Naive B cell (primary cell): ENCODE data around the gene PPP2R2C. TPM values are rescaled to one million over a fixed set of nuclear protein-coding genes. Genes with fewer than 3 reads are reported as not detected.

ENCODE experiments used
- ATAC-seq, 2 donors: fragments of 150-1000 bp; cut with Tn5 transposase; 2 replicates each; pipeline ENCODE4 v1.10.0; 2021; ENCODE audit warnings: low read depth in 2 of 2, mild to moderate bottlenecking in 2 of 2, moderate library complexity in 2 of 2
- DNase-seq: peaks from one replicate; pipeline ENCODE4 v3.0.0; 2022
- H3K27ac Mint-ChIP-seq, 6 donors: one replicate each; pipeline ENCODE4 v1.8.0; 2020 to 2022; ENCODE audit warnings: mild to moderate bottlenecking in 6 of 6, mixed read lengths in 6 of 6, moderate library complexity in 5 of 6, inconsistent platforms in 2 of 6
- H3K27me3 Mint-ChIP-seq, 3 donors: one replicate each; pipeline ENCODE4 v1.8.0; 2021 to 2022; ENCODE audit warnings: mixed read lengths in 3 of 3, mild to moderate bottlenecking in 1 of 3
- H3K36me3 Mint-ChIP-seq, 2 donors: one replicate each; pipeline ENCODE4 v1.8.0; 2020 to 2022; ENCODE audit warnings: mixed read lengths in 2 of 2, inconsistent platforms in 1 of 2, mild to moderate bottlenecking in 1 of 2
- H3K4me1 Mint-ChIP-seq, 3 donors: one replicate each; pipeline ENCODE4 v1.8.0; 2020 to 2022; ENCODE audit warnings: mixed read lengths in 3 of 3, inconsistent platforms in 1 of 3, mild to moderate bottlenecking in 1 of 3, moderate library complexity in 1 of 3
- H3K4me3 Mint-ChIP-seq, 8 donors: one replicate each; pipeline ENCODE4 v1.8.0; 2020 to 2022; ENCODE audit warnings: mild to moderate bottlenecking in 8 of 8, mixed read lengths in 8 of 8, moderate library complexity in 8 of 8, inconsistent platforms in 2 of 8
- H3K9me3 Mint-ChIP-seq, 7 donors: one replicate each; pipeline ENCODE4 v1.8.0; 2020 to 2022; ENCODE audit warnings: mixed read lengths in 7 of 7, mild to moderate bottlenecking in 5 of 7, inconsistent platforms in 2 of 7, moderate library complexity in 1 of 7
- polyA plus RNA-seq, 6 donors: library from polyadenylated mRNA; unstranded; fragments of 300-500 nt; fragmentation: Illumina TruSeq; gene quantifications; one replicate each; pipeline ENCODE4 v1.2.3, GENCODE V29; 2021; ENCODE audit warnings: low read depth in 6 of 6

Gene PPP2R2C
- polyA plus RNA-seq, 6 donors from 2014 or later, result not detected

GRCh38 chr4:6430927-6431326, 41.5 kb downstream of the PPP2R2C start:
- Mint-ChIP-seq H3K4me1 (no peaks in the 10 kb centered on the region), H3K27ac (no peak overlapping the region), H3K9me3 (peaks cover 7 to 22% (median 14%) of the 10 kb centered on the region in 7 donors), H3K4me3 (no peak overlapping the region), H3K36me3 (peaks cover 0 to 8% of the 10 kb centered on the region in 2 donors), H3K27me3 (peaks cover 0 to 11% (median under 1%) of the 10 kb centered on the region in 3 donors)
- ATAC-seq (no peak), DNase-seq (no peak)

DNA sequence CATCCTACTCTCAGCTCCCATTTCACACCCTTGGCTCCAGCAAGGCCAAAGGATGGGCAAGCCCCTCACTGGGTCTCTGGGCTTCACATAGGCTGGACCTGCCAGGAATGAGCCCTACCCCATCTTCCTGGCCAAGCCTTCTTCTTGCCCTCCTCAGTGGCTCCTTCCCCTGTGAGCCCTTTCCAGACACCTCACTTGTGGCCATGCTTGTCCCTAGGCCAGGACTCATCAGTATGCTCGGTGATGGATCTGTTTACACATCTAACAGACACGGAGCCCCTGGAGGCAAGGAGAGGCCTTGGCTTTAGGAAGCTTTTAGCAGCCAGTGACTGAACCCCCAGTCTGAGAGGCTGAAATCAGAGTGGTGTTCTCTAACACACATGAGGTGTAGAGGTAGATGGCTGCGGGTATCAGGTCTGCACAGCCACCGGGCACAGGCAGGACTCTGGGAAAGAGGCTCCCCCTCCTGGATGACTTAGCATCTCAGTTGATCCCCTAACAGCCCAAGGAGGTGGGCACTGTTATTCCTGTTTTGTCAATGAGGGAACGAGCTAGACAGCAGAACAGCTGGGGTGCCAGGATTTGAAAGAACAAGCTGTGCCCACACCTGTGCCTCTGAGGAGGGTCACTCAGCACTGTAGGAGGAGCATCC, 44.8 kb downstream of the PPP2R2C start:
- ATAC-seq, result no peak
- no peak for DNase-seq
- Mint-ChIP-seq H3K36me3 (no peaks in the 10 kb centered on the region), H3K27ac (peak overlapping the region in 2 of 6 donors; percentile 44 to 67), H3K4me1 (no peaks in the 10 kb centered on the region), H3K4me3 (no peak overlapping the region), H3K27me3 (peaks cover 0 to 22% (median 10%) of the 10 kb centered on the region in 3 donors), H3K9me3 (peaks cover 0 to 4% (median 3%) of the 10 kb centered on the region in 7 donors)

GRCh38 chr4:6426571-6427438, 45.6 kb downstream of the PPP2R2C start:
- no peaks in the 10 kb centered on the region for H3K4me1 Mint-ChIP-seq
- no peak for DNase-seq
- peaks cover 0 to 18% (median 10%) of the 10 kb centered on the region in 3 donors for H3K27me3 Mint-ChIP-seq
- peak overlapping the region in 2 of 6 donors; percentile 44 to 67 for H3K27ac Mint-ChIP-seq
- H3K4me3 Mint-ChIP-seq, result no peak overlapping the region
- ATAC-seq, result no peak
- no peaks in the 10 kb centered on the region for H3K36me3 Mint-ChIP-seq
- H3K9me3 Mint-ChIP-seq, result peaks cover 0 to 2% (median 0%) of the 10 kb centered on the region in 7 donors

GRCh38 chr4:6425911-6426310, 46.5 kb downstream of the PPP2R2C start:
- DNase-seq (no peak), ATAC-seq (no peak)
- Mint-ChIP-seq H3K27me3 (peaks cover 0 to 18% (median 10%) of the 10 kb centered on the region in 3 donors), H3K4me1 (peaks cover 0 to 2% (median 0%) of the 10 kb centered on the region in 3 donors), H3K4me3 (no peak overlapping the region), H3K27ac (no peak overlapping the region), H3K9me3 (peaks cover 0 to 2% (median 0%) of the 10 kb centered on the region in 7 donors), H3K36me3 (no peaks in the 10 kb centered on the region)

DNA sequence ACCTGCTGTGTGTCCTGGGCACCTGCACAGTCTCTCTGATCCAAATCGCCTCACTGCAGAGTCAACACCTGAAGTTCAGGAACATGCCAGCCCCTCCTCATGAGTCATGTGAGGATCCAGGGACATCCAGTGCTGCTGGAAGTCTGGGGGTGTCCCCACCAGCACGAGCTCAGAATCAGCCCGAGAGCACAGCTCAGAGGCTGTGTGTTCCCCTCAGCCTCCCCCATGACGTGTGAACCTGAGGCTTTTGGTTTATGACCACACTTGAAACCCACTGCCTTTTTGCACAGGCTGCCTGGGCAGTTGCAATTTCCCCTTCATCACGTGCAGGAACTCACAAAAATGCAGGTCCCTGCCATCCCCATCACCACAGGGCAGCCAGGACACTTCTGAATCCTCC, 47.1 kb downstream of the PPP2R2C start:
- Mint-ChIP-seq H3K9me3 (peaks cover 0 to 5% (median 0%) of the 10 kb centered on the region in 7 donors), H3K27me3 (peaks cover 0 to 18% (median 14%) of the 10 kb centered on the region in 3 donors), H3K36me3 (no peaks in the 10 kb centered on the region), H3K4me3 (no peak overlapping the region), H3K27ac (no peak overlapping the region), H3K4me1 (peaks cover 0 to 2% (median 0%) of the 10 kb centered on the region in 3 donors)
- ATAC-seq (no peak), DNase-seq (no peak)

DNA sequence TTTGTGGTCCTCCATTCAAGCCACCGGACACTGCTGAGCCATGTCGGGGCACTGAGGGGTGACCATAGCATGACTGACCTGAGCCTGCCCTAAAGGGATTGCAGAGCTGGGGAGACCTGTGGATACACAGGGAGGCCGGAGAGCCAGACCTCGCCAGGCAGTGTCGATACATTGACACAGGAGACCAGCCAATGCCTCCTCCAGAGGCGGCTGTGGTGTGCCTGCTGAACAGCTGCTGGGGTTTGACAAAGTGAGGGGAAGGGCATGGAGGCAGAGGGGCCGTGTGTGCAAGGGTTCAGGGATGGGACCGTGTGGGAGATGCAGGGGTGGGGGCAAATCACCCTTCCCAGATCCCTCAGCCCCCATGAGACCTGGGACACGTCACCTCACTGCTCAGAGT, 48.0 kb downstream of the PPP2R2C start:
- Mint-ChIP-seq H3K27me3 (peaks cover 0 to 24% (median 23%) of the 10 kb centered on the region in 3 donors), H3K4me3 (no peak overlapping the region), H3K9me3 (peaks cover 0 to 5% (median 0%) of the 10 kb centered on the region in 7 donors), H3K27ac (peak overlapping the region in 1 of 6 donors; percentile 81), H3K36me3 (no peaks in the 10 kb centered on the region), H3K4me1 (peaks cover 0 to 2% (median 0%) of the 10 kb centered on the region in 3 donors)
- no peak for DNase-seq
- no peak for ATAC-seq

GRCh38 chr4:6423575-6423974, 48.8 kb downstream of the PPP2R2C start:
- Mint-ChIP-seq H3K4me1 (peaks cover 0 to 2% (median 0%) of the 10 kb centered on the region in 3 donors), H3K36me3 (no peaks in the 10 kb centered on the region), H3K27ac (no peak overlapping the region), H3K4me3 (no peak overlapping the region), H3K9me3 (peaks cover 0 to 5% (median 0%) of the 10 kb centered on the region in 7 donors), H3K27me3 (peaks cover 0 to 27% (median 24%) of the 10 kb centered on the region in 3 donors)
- ATAC-seq (no peak), DNase-seq (no peak)

GRCh38 chr4:6422866-6423265, 49.5 kb downstream of the PPP2R2C start:
- Mint-ChIP-seq H3K4me3 (no peak overlapping the region), H3K27ac (no peak overlapping the region), H3K9me3 (peaks cover 0 to 5% (median 0%) of the 10 kb centered on the region in 7 donors), H3K36me3 (no peaks in the 10 kb centered on the region), H3K27me3 (peaks cover 0 to 33% (median 29%) of the 10 kb centered on the region in 3 donors), H3K4me1 (peaks cover 0 to 2% (median 0%) of the 10 kb centered on the region in 3 donors)
- ATAC-seq (no peak), DNase-seq (no peak)

DNA sequence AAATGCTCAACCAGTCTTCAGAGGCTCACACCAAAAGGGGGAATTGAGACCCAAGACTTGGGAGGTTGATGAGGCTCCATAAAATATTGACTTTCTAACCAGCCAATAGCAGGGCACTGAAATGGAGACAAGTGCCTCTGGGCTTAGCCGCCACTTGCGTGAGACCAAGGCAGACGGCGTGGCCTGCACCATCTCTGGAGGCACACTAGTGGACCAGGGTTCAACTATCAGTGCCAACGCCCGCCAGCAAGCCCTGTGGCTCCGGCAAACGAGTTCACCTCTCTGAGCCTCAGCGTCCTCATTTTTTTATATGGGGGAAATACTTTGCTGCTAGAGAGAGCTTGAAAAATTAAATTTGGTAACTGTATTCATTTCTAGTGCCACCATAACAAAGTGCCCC, 50.3 kb downstream of the PPP2R2C start:
- Mint-ChIP-seq H3K4me3 (no peak overlapping the region), H3K27ac (peak overlapping the region in 1 of 6 donors; percentile 37), H3K4me1 (peaks cover 0 to 2% (median 0%) of the 10 kb centered on the region in 3 donors), H3K9me3 (peaks cover 0 to 5% (median 0%) of the 10 kb centered on the region in 7 donors), H3K36me3 (no peaks in the 10 kb centered on the region), H3K27me3 (peaks cover 0 to 33% (median 29%) of the 10 kb centered on the region in 3 donors)
- DNase-seq (no peak), ATAC-seq (no peak)

DNA sequence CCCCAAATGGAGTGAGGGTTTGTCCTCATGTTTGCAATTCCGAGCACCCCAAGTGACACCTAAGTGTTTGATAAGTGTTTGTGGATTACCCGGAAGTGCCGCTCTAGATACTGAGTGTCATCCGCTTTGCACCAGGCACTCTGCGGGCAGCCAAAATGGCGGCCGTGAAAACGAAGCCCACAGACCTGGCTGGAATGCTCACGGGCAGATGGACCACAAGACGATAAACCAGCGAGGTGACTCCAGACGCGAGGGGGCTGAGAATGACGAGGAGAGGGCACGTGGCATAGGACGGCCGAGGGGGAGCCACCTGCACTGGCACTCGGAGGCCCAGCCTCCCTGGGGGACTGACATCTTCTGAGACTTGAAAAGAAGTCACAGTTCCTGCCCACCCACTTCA, 51.0 kb downstream of the PPP2R2C start:
- peaks cover 0 to 2% (median 0%) of the 10 kb centered on the region in 3 donors for H3K4me1 Mint-ChIP-seq
- H3K4me3 Mint-ChIP-seq, result no peak overlapping the region
- peaks cover 0 to 33% (median 30%) of the 10 kb centered on the region in 3 donors for H3K27me3 Mint-ChIP-seq
- peaks cover 0 to 5% (median 0%) of the 10 kb centered on the region in 7 donors for H3K9me3 Mint-ChIP-seq
- DNase-seq (no peak), ATAC-seq (no peak)
- no peak overlapping the region for H3K27ac Mint-ChIP-seq
- no peaks in the 10 kb centered on the region for H3K36me3 Mint-ChIP-seq

GRCh38 chr4:6420972-6421371, 51.4 kb downstream of the PPP2R2C start:
- H3K9me3 Mint-ChIP-seq, result peaks cover 0 to 5% (median 0%) of the 10 kb centered on the region in 7 donors
- peaks cover 0 to 2% (median 0%) of the 10 kb centered on the region in 3 donors for H3K4me1 Mint-ChIP-seq
- H3K4me3 Mint-ChIP-seq, result no peak overlapping the region
- no peak overlapping the region for H3K27ac Mint-ChIP-seq
- peaks cover 2 to 37% (median 34%) of the 10 kb centered on the region in 3 donors for H3K27me3 Mint-ChIP-seq
- no peak for DNase-seq
- no peaks in the 10 kb centered on the region for H3K36me3 Mint-ChIP-seq
- ATAC-seq, result no peak

DNA sequence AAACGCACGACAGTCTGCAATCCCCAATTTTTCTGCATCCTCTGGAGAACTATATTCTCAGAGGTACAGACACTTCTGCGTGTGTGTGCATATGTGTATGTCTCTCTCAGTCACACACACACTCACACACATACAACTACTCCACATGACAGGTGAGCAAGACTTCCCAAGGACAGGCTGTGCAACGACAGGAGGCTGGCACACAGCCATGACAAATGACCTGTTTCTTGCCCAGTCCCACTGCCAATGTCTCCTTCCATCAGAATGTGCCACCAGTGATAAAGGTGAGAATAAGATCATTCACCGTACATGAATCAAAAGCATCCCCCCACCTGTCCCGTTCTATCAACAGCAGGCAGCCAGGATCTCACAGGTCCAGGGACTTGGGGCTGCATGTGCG, 52.4 kb downstream of the PPP2R2C start:
- H3K4me3 Mint-ChIP-seq, result no peak overlapping the region
- H3K36me3 Mint-ChIP-seq, result no peaks in the 10 kb centered on the region
- DNase-seq (no peak), ATAC-seq (no peak)
- H3K27ac Mint-ChIP-seq, result no peak overlapping the region
- H3K4me1 Mint-ChIP-seq, result peaks cover 0 to 2% (median 0%) of the 10 kb centered on the region in 3 donors
- peaks cover 0 to 5% (median 0%) of the 10 kb centered on the region in 7 donors for H3K9me3 Mint-ChIP-seq
- peaks cover 8 to 35% (median 32%) of the 10 kb centered on the region in 3 donors for H3K27me3 Mint-ChIP-seq

DNA sequence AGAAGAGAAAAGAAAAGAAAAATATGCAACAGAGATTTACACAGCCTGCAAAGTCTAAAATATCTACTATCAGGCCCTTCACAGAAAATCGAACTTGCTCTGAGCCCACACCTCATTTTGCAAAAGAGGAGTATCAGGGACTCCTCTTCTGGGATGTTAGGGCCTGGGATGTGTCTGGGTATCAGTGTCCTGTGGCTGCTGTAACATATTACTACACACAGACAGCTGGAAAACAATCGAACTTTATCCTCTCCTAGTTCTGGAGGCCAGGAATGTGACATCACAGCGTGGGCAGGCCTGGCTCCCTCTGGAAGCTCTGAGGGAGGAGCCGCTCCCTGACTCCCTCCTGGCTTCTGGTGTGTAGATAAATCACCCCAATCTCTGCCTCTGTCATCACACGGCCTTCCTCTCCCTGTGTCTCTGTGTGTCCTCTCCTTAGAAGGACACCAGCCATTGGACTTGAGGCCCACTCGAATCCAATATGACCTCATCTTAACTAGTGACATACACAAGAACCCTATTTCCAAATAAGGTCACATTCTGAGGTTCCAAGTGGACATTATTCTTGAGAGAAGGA, 52.9 kb downstream of the PPP2R2C start:
- H3K4me3 Mint-ChIP-seq, result no peak overlapping the region
- peak overlapping the region in 1 of 6 donors; percentile 25 for H3K27ac Mint-ChIP-seq
- H3K36me3 Mint-ChIP-seq, result no peaks in the 10 kb centered on the region

More for the DNA sequence above, 52.9 kb downstream of the PPP2R2C start:
- ATAC-seq, result no peak
- Mint-ChIP-seq H3K4me1 (peaks cover 0 to 2% (median 0%) of the 10 kb centered on the region in 3 donors), H3K9me3 (peaks cover 0 to 5% (median 0%) of the 10 kb centered on the region in 7 donors), H3K27me3 (peaks cover 8 to 31% (median 30%) of the 10 kb centered on the region in 3 donors)
- DNase-seq, result no peak
